DMS79 treated with DMSO at 0.1 percent for 48 hours (cell line): ENCODE measurements around the gene ACTN2.
"Not testable (repeated sequence)": the region's sequence is repeated elsewhere in the genome, so short reads cannot be mapped to it uniquely, and the experiment has no call there.

ENCODE experiments used
- DNase-seq: peaks from one replicate; lab custom pipeline; 2025; lab: John Stamatoyannopoulos, UW

Gene ACTN2

GRCh38 chr1:236685917-236686814 is at the start of gene ACTN2:
TSS of gene ACTN2 (plus strand) at chr1:236686499. CDS start at chr1:236686674, 175 bp downstream.
- DNase-seq, result no peak

DNA sequence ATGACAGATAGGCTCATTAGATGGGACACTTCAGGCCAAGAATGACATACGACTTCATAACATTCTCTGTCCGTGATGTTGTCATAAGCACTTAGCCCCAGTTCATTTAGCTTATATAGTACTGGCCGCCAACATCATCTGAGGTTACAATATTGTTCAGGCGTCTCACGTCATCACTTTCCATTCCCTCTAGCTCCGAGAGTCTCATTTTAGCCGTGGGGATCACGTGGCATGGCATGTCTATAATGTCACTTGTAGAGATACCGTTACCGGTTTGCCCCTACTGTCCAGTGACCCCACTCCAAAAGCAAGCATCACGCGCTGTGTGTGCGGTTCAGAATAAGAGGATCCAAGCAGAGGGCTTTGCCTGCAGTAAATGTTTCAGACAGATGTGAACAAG is 47.4 kb upstream of the ACTN2 start:
- DNase-seq, result no peak

DNA sequence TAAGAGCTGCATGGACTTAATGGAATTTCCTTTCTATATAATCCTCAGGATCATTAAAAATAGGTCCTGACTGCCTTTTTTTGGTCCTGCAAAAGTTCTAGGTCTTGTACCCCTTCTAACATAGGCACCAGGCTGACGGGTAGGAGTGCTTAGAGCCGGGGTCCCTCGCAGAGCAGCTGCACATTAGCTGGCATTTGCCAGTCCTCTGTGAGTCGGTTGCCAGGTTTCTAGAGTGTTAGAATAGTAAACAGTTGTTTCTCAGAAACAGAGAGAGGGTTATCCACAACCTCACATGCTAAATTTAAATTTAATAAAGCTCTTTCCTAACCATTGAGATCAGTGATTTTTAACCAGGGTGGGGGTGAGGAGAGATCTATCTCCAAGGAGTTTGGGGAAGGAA is 46.6 kb upstream of the ACTN2 start:
- no peak for DNase-seq

DNA sequence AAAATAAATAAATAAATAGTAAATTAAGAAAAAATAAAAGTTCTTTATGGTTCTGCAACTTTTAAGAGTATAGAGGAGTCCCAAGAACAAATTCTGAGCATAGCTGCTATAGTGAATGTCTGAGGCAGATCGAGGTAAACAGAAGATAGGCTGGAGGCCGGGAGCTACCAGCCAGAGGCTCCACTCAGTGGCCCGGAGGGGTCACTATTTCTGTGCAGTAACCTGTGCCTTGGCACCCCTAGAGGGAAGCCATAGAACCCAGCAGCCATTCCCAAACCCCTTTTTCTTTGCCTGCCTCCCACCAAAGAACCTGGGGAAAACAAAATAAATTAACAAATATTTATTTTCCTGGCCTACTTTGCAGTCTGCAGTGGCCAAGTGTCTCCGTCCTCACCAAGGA is 43.5 kb upstream of the ACTN2 start:
- no peak for DNase-seq

- DNase-seq, result no peak
Observed at GRCh38 chr1:236645016-236645680, 41.2 kb upstream of the ACTN2 start.

- no peak for DNase-seq
Observed at GRCh38 chr1:236654511-236654910, 31.8 kb upstream of the ACTN2 start.

- no peak for DNase-seq
Observed at GRCh38 chr1:236654957-236655356, 31.3 kb upstream of the ACTN2 start.

DNA sequence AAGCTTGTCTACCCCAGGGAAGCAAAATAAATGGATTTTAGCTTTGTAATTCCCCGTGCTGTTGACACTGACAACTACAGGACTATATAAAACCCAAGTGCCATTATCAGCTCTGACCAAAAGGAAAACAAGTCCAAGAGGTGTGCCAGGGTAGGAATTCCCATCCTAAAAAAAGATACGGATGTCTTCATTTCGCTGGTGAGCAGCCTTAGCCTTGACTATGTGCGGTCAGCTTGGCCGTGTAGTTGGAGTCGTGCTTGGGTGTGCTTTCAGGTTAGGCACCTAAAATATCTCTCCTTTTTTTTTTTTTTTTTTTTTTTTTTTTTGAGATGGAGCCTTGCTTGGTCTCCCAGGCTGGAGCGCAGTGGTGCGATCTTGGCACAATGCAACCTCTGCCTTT is 28.9 kb upstream of the ACTN2 start:
- DNase-seq, result no peak

DNA sequence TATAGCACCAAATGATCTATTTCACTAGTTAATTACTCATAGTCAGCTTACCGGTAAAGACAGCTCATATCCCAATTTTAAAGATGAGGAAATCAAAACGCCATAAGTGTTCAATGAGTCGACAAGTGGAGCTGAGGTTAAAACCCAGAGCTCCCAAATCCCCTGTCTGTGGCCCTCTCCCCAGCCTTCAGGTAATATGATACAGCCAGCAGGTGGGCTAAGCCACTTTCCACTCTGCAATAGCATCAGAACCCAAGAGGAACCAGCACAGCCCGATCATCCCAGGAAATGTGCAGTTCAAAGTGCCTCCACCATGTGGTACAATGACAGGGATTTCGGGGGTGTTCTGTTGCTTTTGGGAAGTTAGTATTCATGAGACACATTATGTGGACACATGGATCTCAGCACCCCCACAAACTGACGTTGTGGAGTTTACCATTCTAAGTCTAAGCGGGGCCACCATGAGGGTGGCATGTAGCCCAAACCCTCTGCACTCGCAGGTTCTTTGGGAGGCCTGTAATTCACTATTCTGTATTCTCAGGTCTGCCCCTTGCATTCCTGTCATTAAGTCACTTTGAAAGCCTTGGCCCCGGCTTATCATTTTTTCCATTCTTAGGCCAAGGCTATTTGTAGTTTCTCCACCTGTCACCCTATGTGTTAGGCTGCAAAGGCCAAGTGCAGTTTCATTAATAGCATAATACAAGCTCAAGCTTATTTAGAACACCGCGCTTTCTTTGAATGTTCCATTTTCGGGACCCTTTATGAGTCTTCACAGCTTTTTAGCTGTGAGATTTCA is 26.3 kb upstream of the ACTN2 start:
- no peak for DNase-seq

GRCh38 chr1:236663934-236664333 is 22.4 kb upstream of the ACTN2 start:
- DNase-seq, result no peak

- not testable (repeated sequence) for DNase-seq
Observed at GRCh38 chr1:236668909-236669308, 17.4 kb upstream of the ACTN2 start.

DNA sequence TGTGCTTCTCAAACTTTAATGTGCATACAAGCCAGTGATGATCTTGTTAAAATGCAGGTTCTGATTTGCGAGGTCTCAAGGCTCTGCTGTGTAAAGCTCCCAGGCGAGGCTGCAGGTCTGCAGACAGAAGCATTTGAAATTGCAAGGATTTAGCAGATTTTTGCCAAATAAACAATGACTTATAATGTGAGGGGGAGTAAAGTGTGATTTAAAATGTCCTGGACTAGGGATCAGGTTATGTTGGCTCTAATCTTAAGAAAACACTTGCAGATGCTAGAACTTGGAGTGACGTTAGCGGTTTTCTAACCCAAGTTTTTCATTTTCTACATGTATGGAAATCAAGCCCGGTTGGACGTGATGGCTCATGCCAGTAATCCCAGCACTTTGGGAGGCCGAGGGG is 16.2 kb upstream of the ACTN2 start:
- DNase-seq, result no peak

DNA sequence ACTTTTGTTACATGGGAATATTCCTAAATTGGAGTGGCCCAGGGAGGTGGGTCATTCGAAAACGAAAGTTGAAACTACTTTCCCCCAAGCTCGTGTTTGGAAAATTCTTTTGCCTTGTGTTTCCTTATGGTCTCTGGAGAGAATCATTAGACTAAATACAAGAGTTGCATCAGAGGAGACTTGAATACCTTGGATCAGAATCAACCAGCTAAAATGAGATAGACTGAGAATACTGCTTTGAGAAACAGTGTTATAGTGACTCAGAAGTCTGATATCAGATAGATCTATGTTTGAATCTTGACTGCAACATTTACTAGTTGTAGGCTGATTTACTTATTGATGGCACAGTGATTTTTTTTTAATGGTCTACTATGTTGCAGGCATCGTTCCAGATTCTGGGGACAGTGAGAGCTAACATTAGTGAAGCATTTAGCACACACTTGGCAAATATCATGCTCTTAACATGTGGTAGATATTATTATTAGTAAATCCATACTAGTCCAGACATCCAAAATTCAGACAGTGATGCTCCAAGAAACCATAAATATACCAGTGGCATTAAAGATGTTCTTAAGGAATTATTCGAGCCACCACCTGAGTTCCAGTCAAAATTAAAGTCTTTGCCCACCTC is 12.9 kb upstream of the ACTN2 start:
- DNase-seq, result no peak

- DNase-seq, result no peak
Observed at GRCh38 chr1:236677641-236678235, 8.6 kb upstream of the ACTN2 start.

DNA sequence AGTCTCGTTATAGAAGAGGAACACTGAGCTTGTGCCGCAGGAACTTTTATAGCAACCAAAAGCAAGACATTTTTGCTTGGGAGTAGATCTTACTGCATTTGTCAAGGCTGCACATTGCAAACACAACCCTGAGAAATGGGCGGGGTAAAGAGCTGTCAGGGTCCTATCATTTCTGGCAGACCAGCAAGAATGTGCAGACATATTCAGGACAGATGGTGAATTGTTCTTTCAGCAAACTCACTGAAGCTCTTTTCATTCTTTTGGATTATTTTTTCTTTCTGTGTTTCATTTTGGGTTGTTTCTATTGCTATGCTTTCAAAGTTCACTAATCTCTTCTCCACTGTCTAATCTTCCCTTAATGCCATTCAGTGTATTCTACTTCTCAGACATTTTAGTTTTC is 5.1 kb upstream of the ACTN2 start:
- no peak for DNase-seq

GRCh38 chr1:236685205-236685916 is 938 bp upstream of the ACTN2 start:
- DNase-seq, result no peak

DNA sequence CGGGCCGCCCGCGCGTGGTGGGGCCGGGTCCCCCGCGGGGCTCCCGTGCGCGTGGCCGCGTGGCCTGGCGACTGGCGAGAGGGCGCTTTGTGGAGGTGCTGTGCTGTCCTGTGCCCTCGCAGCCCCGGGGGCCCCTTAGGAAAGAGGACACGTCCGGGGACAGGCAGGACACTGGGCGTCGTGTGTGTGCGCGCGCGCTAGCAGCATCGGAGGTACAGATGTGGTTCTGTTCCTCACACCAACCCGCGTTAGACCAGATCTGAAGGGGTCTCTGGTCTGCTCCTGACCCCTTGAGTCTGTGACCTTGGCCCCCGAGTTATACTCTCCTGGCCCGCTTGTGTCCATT is 489 bp downstream of the ACTN2 start:
- DNase-seq, result no peak

GRCh38 chr1:236687273-236687672 is 974 bp downstream of the ACTN2 start:
- no peak for DNase-seq

- no peak for DNase-seq
Observed at GRCh38 chr1:236688705-236689104, 2.4 kb downstream of the ACTN2 start.

DNA sequence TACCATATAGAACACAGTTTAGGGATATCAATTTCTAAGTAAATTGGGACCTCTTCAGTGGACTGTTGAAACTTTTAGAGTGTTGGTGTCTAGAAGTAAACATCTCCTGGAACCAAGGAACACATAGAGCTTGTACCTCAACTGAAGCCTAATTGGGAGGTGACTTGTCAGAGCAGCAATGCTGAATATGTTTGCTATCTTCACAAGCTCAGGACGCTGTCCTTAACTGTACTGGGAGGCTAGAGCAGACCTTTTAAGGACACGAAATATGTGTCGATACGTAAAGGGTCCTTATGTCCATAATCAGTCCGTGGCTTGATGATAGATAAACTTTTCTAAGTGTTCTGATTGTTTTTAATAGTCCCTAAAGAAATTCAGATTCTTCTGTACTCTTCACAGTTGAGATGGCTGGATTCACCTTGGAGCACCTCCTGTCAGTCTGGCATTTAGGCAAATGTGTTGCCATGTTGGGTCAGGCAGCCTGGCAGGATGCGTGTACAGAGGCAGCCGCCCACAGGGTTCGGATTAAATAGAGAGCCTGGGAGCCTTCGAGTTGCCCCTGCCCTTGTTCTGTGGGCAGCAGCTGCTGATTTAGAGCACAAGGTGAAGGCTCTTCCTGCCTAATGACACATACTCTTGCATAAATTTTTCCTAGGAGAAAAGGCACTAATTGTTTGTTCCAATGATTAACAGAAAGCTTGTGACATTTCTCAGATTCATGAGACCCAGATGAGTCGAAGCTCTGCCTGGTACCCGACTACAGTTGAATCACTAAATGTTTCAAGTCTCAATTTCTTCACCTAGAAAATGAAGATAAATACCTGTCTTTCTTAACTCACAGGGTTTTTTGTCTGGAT is 3.6 kb downstream of the ACTN2 start:
- no peak for DNase-seq
